Kidney (tissue), 14 donors: ENCODE measurements around the gene PLD2. TPM values are rescaled to one million over a fixed set of nuclear protein-coding genes. Genes with fewer than 3 reads are reported as not detected.

Experiments
- DNase-seq, 5 donors: peaks; one replicate each; pipeline ENCODE4 v3.0.0-alpha.2; 2013 to 2020
- FAIRE-seq: peaks from 2 replicates; lab custom pipeline; 2012; peaks lifted over from hg19 to GRCh38; lab: Jason Lieb, UNC
- H3K27ac ChIP-seq, 2 donors: one replicate each; pipeline ENCODE4 v1.7.0; 2013; ENCODE audit warnings: low read depth in 2 of 2, low read length in 2 of 2, inconsistent platforms in 1 of 2
- H3K27me3 ChIP-seq: one replicate; pipeline ENCODE4 v1.7.1; 2013; ENCODE audit warnings: low read length, inconsistent platforms; ENCODE audit not compliant: control insufficient read depth, insufficient read depth
- H3K36me3 ChIP-seq, 3 donors: one replicate each; pipeline versions ENCODE4 v1.7.0 to v1.7.1; 2013; ENCODE audit warnings: low read length in 3 of 3, control low read depth in 1 of 3, inconsistent platforms in 1 of 3; ENCODE audit not compliant: insufficient read depth in 3 of 3, control insufficient read depth in 2 of 3
- H3K4me1 ChIP-seq, 3 donors: one replicate each; pipeline versions ENCODE4 v1.7.0 to v1.7.1; 2013; ENCODE audit warnings: low read length in 3 of 3, inconsistent platforms in 1 of 3, low read depth in 1 of 3; ENCODE audit not compliant: control insufficient read depth in 2 of 3, insufficient read depth in 2 of 3
- H3K4me3 ChIP-seq, 3 donors: one replicate each; pipeline versions ENCODE4 v1.7.0 to v1.8.1; 2013; ENCODE audit warnings: low read length in 3 of 3, control low read depth in 1 of 3, inconsistent platforms in 1 of 3
- H3K9ac ChIP-seq, 3 donors: one replicate each; pipeline versions ENCODE4 v1.7.0 to v1.7.1; 2013; ENCODE audit warnings: low read length in 3 of 3, control low read depth in 1 of 3, inconsistent platforms in 1 of 3
- H3K9me3 ChIP-seq, 3 donors: one replicate each; pipeline versions ENCODE4 v1.7.0 to v1.7.1; 2013; ENCODE audit warnings: low read length in 3 of 3, control low read depth in 1 of 3, inconsistent platforms in 1 of 3; ENCODE audit not compliant: control insufficient read depth in 2 of 3, insufficient read depth in 1 of 3
- intact Hi-C: fragments of 100-400 bp; cut with DNase I; formaldehyde crosslinking; loops from one replicate; pipeline ENCODE4 v1.11.1; 2022
- polyA plus RNA-seq: library from polyadenylated mRNA; stranded (reverse); fragments of 350-450 nt; fragmentation: Illumina TruSeq; extraction: RNeasy Lipid Tissue Mini Kit (QIAGEN cat#74804); gene quantifications from one replicate; pipeline ENCODE4 v1.2.3, GENCODE V29; 2014; ENCODE audit warnings: low read depth, low replicate concordance; ENCODE audit not compliant: insufficient read depth
- total RNA-seq: library from RNA; stranded (reverse); fragmentation: NEBNext Ultra II Directional; extraction: Animal tissue kit (Norgen Biotek cat#: 25700); gene quantifications from one replicate; pipeline ENCODE4 v1.2.1, GENCODE V29; 2021
- TF ChIP-seq, protein P1 (sequence below): IDR thresholded peaks from 3 replicates; pipeline ENCODE4 v1.5.1; 2012; ENCODE audit warnings: mild to moderate bottlenecking, moderate library complexity, borderline replicate concordance; ENCODE audit not compliant: insufficient read depth; ENCODE audit errors: extremely low read depth
- donor health status: control.
- donor health status: control.
- donor health status: control.
- donor health status: control.
- donor health status: control.
- donor health status: DM: yes; HTN: yes; CAD: no.
- donor health status: Normal renal cell carcinoma (clear cell type).

The PLD2 gene
- total and polyA plus RNA-seq, 2 donors from 2014 or later, result 9.2 to 45.4 TPM

DNA sequence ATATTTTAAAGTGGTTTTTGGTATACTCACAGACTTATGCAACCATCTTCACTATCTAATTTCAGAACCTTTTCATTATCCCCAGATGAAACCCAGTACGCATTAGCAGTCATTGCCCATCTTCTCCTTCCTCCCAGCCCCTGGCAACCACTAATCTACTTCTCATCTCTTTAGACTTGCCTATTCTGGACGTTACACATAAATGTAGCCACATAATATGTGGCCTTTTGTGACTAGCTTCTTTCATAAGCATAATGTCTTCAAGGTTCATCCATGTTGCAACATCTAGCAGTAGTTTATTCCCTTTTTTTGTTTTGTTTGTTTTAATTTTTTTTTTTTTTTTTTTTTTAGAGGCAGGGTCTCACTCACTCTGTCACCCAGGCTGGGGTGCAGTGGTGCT is 63.9 kb downstream of the PLD2 start:
- H3K4me3 ChIP-seq, result no peak overlapping the region
- TF ChIP-seq, protein P1, sequence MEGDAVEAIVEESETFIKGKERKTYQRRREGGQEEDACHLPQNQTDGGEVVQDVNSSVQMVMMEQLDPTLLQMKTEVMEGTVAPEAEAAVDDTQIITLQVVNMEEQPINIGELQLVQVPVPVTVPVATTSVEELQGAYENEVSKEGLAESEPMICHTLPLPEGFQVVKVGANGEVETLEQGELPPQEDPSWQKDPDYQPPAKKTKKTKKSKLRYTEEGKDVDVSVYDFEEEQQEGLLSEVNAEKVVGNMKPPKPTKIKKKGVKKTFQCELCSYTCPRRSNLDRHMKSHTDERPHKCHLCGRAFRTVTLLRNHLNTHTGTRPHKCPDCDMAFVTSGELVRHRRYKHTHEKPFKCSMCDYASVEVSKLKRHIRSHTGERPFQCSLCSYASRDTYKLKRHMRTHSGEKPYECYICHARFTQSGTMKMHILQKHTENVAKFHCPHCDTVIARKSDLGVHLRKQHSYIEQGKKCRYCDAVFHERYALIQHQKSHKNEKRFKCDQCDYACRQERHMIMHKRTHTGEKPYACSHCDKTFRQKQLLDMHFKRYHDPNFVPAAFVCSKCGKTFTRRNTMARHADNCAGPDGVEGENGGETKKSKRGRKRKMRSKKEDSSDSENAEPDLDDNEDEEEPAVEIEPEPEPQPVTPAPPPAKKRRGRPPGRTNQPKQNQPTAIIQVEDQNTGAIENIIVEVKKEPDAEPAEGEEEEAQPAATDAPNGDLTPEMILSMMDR, result no peak
- intact Hi-C loops, result no loop called here
- FAIRE-seq (no peak), DNase-seq (no peak)
- no peak overlapping the region for H3K9ac ChIP-seq
- H3K4me1 ChIP-seq, result no peaks in the 10 kb centered on the region
- H3K36me3 ChIP-seq, result peaks cover 0 to 4% (median 0%) of the 10 kb centered on the region in 3 donors
- no peak overlapping the region for H3K27ac ChIP-seq
- no peaks in the 10 kb centered on the region for H3K9me3 ChIP-seq
- H3K27me3 ChIP-seq, result no peaks in the 10 kb centered on the region

DNA sequence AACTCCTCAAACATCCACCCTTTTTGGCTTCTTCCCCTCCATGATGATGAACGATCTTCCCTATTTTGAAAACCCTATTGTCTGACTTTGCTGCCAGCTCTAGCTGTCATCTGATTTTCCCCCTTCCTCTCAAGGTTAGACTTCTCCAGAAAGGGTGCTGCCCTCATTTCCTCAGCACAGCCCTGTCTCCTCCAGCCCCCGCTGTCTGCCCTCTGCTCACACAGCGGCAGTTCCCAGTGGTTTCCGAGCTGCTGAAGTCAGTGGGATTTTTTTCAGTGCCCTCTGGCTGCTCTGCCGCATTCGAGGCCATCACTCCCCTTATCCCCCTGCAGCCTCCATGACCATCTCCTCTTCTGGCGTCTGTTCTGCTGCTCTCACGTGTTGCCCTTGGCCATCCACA is 65.8 kb downstream of the PLD2 start:
- Histone ChIP-seq H3K4me3 (no peak overlapping the region), H3K9me3 (no peaks in the 10 kb centered on the region), H3K4me1 (no peaks in the 10 kb centered on the region), H3K36me3 (peaks cover 0 to 4% (median 0%) of the 10 kb centered on the region in 3 donors), H3K9ac (no peak overlapping the region), H3K27me3 (no peaks in the 10 kb centered on the region), H3K27ac (no peak overlapping the region)
- FAIRE-seq (no peak), DNase-seq (no peak)
- TF ChIP-seq, protein P1, result no peak
- intact Hi-C loops, result no loop called here

Other genes with a start within 250 kb of the PLD2 start
- 16.8 TPM for gene GGT6, start 246.6 kb upstream of the PLD2 start, total RNA-seq
- 51.4 TPM for gene GGT6, start 246.6 kb upstream of the PLD2 start, polyA plus RNA-seq
- 25.6 TPM for gene SMTNL2, start 222.6 kb upstream of the PLD2 start, total RNA-seq
- 58.1 TPM for gene SMTNL2, start 222.6 kb upstream of the PLD2 start, polyA plus RNA-seq
- not detected for gene ALOX15, start 165.5 kb upstream of the PLD2 start, total RNA-seq
- not detected for gene ALOX15, start 165.5 kb upstream of the PLD2 start, polyA plus RNA-seq
- 49.0 TPM for gene PELP1, start 103.0 kb upstream of the PLD2 start, total RNA-seq
- 20.9 TPM for gene PELP1, start 103.0 kb upstream of the PLD2 start, polyA plus RNA-seq
- 63.1 TPM for gene ARRB2, start 96.5 kb upstream of the PLD2 start, total RNA-seq
- gene ARRB2, start 96.5 kb upstream of the PLD2 start, polyA plus RNA-seq, result 32.8 TPM
- 19.0 TPM for gene MED11, start 75.7 kb upstream of the PLD2 start, total RNA-seq
- 58.4 TPM for gene MED11, start 75.7 kb upstream of the PLD2 start, polyA plus RNA-seq
- gene ZMYND15, start 67.3 kb upstream of the PLD2 start, total RNA-seq, result 5.1 TPM
- gene ZMYND15, start 67.3 kb upstream of the PLD2 start, polyA plus RNA-seq, result 1.3 TPM
- gene CXCL16, start 67.2 kb upstream of the PLD2 start, total RNA-seq, result 83.0 TPM
- 22.5 TPM for gene CXCL16, start 67.2 kb upstream of the PLD2 start, polyA plus RNA-seq
- gene TM4SF5, start 35.3 kb upstream of the PLD2 start, total RNA-seq, result 0.88 TPM
- gene TM4SF5, start 35.3 kb upstream of the PLD2 start, polyA plus RNA-seq, result 31.3 TPM
- 3.0 TPM for gene VMO1, start 20.8 kb upstream of the PLD2 start, total RNA-seq
- gene VMO1, start 20.8 kb upstream of the PLD2 start, polyA plus RNA-seq, result 2.5 TPM
- 0.35 TPM for gene GLTPD2, start 18.2 kb upstream of the PLD2 start, total RNA-seq
- gene GLTPD2, start 18.2 kb upstream of the PLD2 start, polyA plus RNA-seq, result 12.5 TPM
- gene PSMB6, start 11.0 kb upstream of the PLD2 start, total RNA-seq, result 103 TPM
- 317 TPM for gene PSMB6, start 11.0 kb upstream of the PLD2 start, polyA plus RNA-seq
- gene MINK1, start 26.2 kb downstream of the PLD2 start, total RNA-seq, result 118 TPM
- 21.2 TPM for gene MINK1, start 26.2 kb downstream of the PLD2 start, polyA plus RNA-seq
- 4.4 TPM for gene C17orf107, start 92.4 kb downstream of the PLD2 start, total RNA-seq
- gene C17orf107, start 92.4 kb downstream of the PLD2 start, polyA plus RNA-seq, result 2.5 TPM
- gene CHRNE, start 95.9 kb downstream of the PLD2 start, total RNA-seq, result 1.3 TPM
- 0.82 TPM for gene CHRNE, start 95.9 kb downstream of the PLD2 start, polyA plus RNA-seq
- not detected for gene GP1BA, start 125.1 kb downstream of the PLD2 start, total RNA-seq
- not detected for gene GP1BA, start 125.1 kb downstream of the PLD2 start, polyA plus RNA-seq
- 60.0 TPM for gene SLC25A11, start 132.9 kb downstream of the PLD2 start, total RNA-seq
- gene SLC25A11, start 132.9 kb downstream of the PLD2 start, polyA plus RNA-seq, result 173 TPM
- gene RNF167, start 133.1 kb downstream of the PLD2 start, total RNA-seq, result 95.0 TPM
- 188 TPM for gene RNF167, start 133.1 kb downstream of the PLD2 start, polyA plus RNA-seq
- 496 TPM for gene PFN1, start 141.4 kb downstream of the PLD2 start, total RNA-seq
- 614 TPM for gene PFN1, start 141.4 kb downstream of the PLD2 start, polyA plus RNA-seq
- 6.9 TPM for gene ENO3, start 144.0 kb downstream of the PLD2 start, total RNA-seq
- gene ENO3, start 144.0 kb downstream of the PLD2 start, polyA plus RNA-seq, result 17.8 TPM
- 73.6 TPM for gene SPAG7, start 160.7 kb downstream of the PLD2 start, total RNA-seq
- 157 TPM for gene SPAG7, start 160.7 kb downstream of the PLD2 start, polyA plus RNA-seq
- gene CAMTA2, start 180.5 kb downstream of the PLD2 start, total RNA-seq, result 47.1 TPM
- gene CAMTA2, start 180.5 kb downstream of the PLD2 start, polyA plus RNA-seq, result 40.1 TPM
- gene INCA1, start 190.4 kb downstream of the PLD2 start, total RNA-seq, result 1.5 TPM
- 1.6 TPM for gene INCA1, start 190.4 kb downstream of the PLD2 start, polyA plus RNA-seq
- gene KIF1C, start 190.8 kb downstream of the PLD2 start, total RNA-seq, result 168 TPM
- gene KIF1C, start 190.8 kb downstream of the PLD2 start, polyA plus RNA-seq, result 69.6 TPM
- gene SLC52A1, start 228.3 kb downstream of the PLD2 start, total RNA-seq, result 0.19 TPM
- 0.90 TPM for gene SLC52A1, start 228.3 kb downstream of the PLD2 start, polyA plus RNA-seq